Measurements from ENCODE around the gene PTPDC1. TPM values are rescaled to one million over a fixed set of nuclear protein-coding genes. Genes with fewer than 3 reads are reported as not detected.
"Not testable (repeated sequence)": the region's sequence is repeated elsewhere in the genome, so short reads cannot be mapped to it uniquely, and the experiment has no call there.

The PTPDC1 gene
- total RNA-seq, 1 donor from 2014 or later, result 7.1 TPM

GRCh38 chr9:94100152-94100879 lies 16.1 kb downstream of the PTPDC1 start:
- no peak overlapping the region for H3K4me3 Mint-ChIP-seq (ENCODE audit: low read depth)
- intact Hi-C loops (cut with micrococcal nuclease), result no loop called here

GRCh38 chr9:94101162-94101853 lies 17.0 kb downstream of the PTPDC1 start:
- H3K27me3 Mint-ChIP-seq (ENCODE audit: low read depth), result no peaks in the 10 kb centered on the region
- H3K4me1 Mint-ChIP-seq (ENCODE audit: low read depth), result peaks cover 8% of the 10 kb centered on the region
- DNase-seq (ENCODE audit: low spot score), result no peak
- H3K36me3 Mint-ChIP-seq (ENCODE audit: low read depth), result peaks cover 2% of the 10 kb centered on the region
- intact Hi-C loops (cut with micrococcal nuclease), result no loop called here
- H3K4me3 Mint-ChIP-seq (ENCODE audit: low read depth), result no peak overlapping the region
- no peaks in the 10 kb centered on the region for H3K9me3 Mint-ChIP-seq
- H3K27ac Mint-ChIP-seq, result no peak overlapping the region

More at GRCh38 chr9:94100152-94100879, 16.1 kb downstream of the PTPDC1 start:
- no peaks in the 10 kb centered on the region for H3K27me3 Mint-ChIP-seq (ENCODE audit: low read depth)
- H3K9me3 Mint-ChIP-seq, result no peaks in the 10 kb centered on the region
- H3K4me1 Mint-ChIP-seq (ENCODE audit: low read depth), result peaks cover 8% of the 10 kb centered on the region
- H3K36me3 Mint-ChIP-seq (ENCODE audit: low read depth), result peaks cover 2% of the 10 kb centered on the region
- no peak overlapping the region for H3K27ac Mint-ChIP-seq
- no peak for DNase-seq (ENCODE audit: low spot score)

- Mint-ChIP-seq H3K4me1 (ENCODE audit: low read depth) (peaks cover 6% of the 10 kb centered on the region), H3K9me3 (no peaks in the 10 kb centered on the region), H3K36me3 (ENCODE audit: low read depth) (no peaks in the 10 kb centered on the region), H3K27ac (no peak overlapping the region), H3K4me3 (ENCODE audit: low read depth) (no peak overlapping the region), H3K27me3 (ENCODE audit: low read depth) (no peaks in the 10 kb centered on the region)
- DNase-seq (ENCODE audit: low spot score), result no peak
- intact Hi-C loops (cut with micrococcal nuclease), result no loop called here
Observed at GRCh38 chr9:94108584-94108983, 24.3 kb downstream of the PTPDC1 start.

GRCh38 chr9:94110821-94111252 lies 26.6 kb downstream of the PTPDC1 start:
- Mint-ChIP-seq H3K27me3 (ENCODE audit: low read depth) (no peaks in the 10 kb centered on the region), H3K36me3 (ENCODE audit: low read depth) (no peaks in the 10 kb centered on the region), H3K4me3 (ENCODE audit: low read depth) (no peak overlapping the region), H3K9me3 (no peaks in the 10 kb centered on the region), H3K27ac (no peak overlapping the region), H3K4me1 (ENCODE audit: low read depth) (peaks cover 6% of the 10 kb centered on the region)
- intact Hi-C loops (cut with micrococcal nuclease), result no loop called here
- DNase-seq (ENCODE audit: low spot score), result no peak

- Mint-ChIP-seq H3K9me3 (no peaks in the 10 kb centered on the region), H3K4me1 (ENCODE audit: low read depth) (peaks cover 6% of the 10 kb centered on the region), H3K27me3 (ENCODE audit: low read depth) (no peaks in the 10 kb centered on the region), H3K36me3 (ENCODE audit: low read depth) (no peaks in the 10 kb centered on the region), H3K27ac (no peak overlapping the region), H3K4me3 (ENCODE audit: low read depth) (no peak overlapping the region)
- DNase-seq (ENCODE audit: low spot score), result no peak
- intact Hi-C loops (cut with micrococcal nuclease), result no loop called here
Observed at GRCh38 chr9:94111446-94111845, 27.2 kb downstream of the PTPDC1 start.

- Mint-ChIP-seq H3K9me3 (no peaks in the 10 kb centered on the region), H3K27ac (no peak overlapping the region), H3K4me3 (ENCODE audit: low read depth) (no peak overlapping the region), H3K4me1 (ENCODE audit: low read depth) (peaks cover 6% of the 10 kb centered on the region), H3K36me3 (ENCODE audit: low read depth) (no peaks in the 10 kb centered on the region), H3K27me3 (ENCODE audit: low read depth) (no peaks in the 10 kb centered on the region)
- no peak for DNase-seq (ENCODE audit: low spot score)
- intact Hi-C loops (cut with micrococcal nuclease), result no loop called here
Observed at GRCh38 chr9:94112716-94113465, 28.6 kb downstream of the PTPDC1 start.

- intact Hi-C loops (cut with micrococcal nuclease); H3K27me3 Mint-ChIP-seq (ENCODE audit: low read depth); H3K4me3 Mint-ChIP-seq (ENCODE audit: low read depth); H3K4me1 Mint-ChIP-seq (ENCODE audit: low read depth); H3K36me3 Mint-ChIP-seq (ENCODE audit: low read depth); H3K9me3 Mint-ChIP-seq; H3K27ac Mint-ChIP-seq; DNase-seq (ENCODE audit: low spot score): not testable (repeated sequence)
Observed at GRCh38 chr9:94120088-94120487, 35.8 kb downstream of the PTPDC1 start.

- Mint-ChIP-seq H3K4me3 (ENCODE audit: low read depth) (no peak overlapping the region), H3K27ac (no peak overlapping the region), H3K36me3 (ENCODE audit: low read depth) (no peaks in the 10 kb centered on the region), H3K9me3 (no peaks in the 10 kb centered on the region), H3K4me1 (ENCODE audit: low read depth) (no peaks in the 10 kb centered on the region), H3K27me3 (ENCODE audit: low read depth) (no peaks in the 10 kb centered on the region)
- no peak for DNase-seq (ENCODE audit: low spot score)
- intact Hi-C loops (cut with micrococcal nuclease), result no loop called here
Observed at GRCh38 chr9:94120854-94121376, 36.7 kb downstream of the PTPDC1 start.

- Mint-ChIP-seq H3K9me3 (peaks cover 31% of the 10 kb centered on the region), H3K4me1 (ENCODE audit: low read depth) (no peaks in the 10 kb centered on the region), H3K4me3 (ENCODE audit: low read depth) (no peak overlapping the region), H3K27me3 (ENCODE audit: low read depth) (no peaks in the 10 kb centered on the region), H3K27ac (no peak overlapping the region), H3K36me3 (ENCODE audit: low read depth) (no peaks in the 10 kb centered on the region)
- DNase-seq (ENCODE audit: low spot score), result no peak
- intact Hi-C loops (cut with micrococcal nuclease), result no loop called here
Observed at GRCh38 chr9:94126844-94127243, 42.6 kb downstream of the PTPDC1 start.

GRCh38 chr9:94127806-94128205 lies 43.5 kb downstream of the PTPDC1 start:
- no peak overlapping the region for H3K27ac Mint-ChIP-seq
- no peak for DNase-seq (ENCODE audit: low spot score)
- peaks cover 31% of the 10 kb centered on the region for H3K9me3 Mint-ChIP-seq
- H3K36me3 Mint-ChIP-seq (ENCODE audit: low read depth), result no peaks in the 10 kb centered on the region
- intact Hi-C loops (cut with micrococcal nuclease), result no loop called here
- no peak overlapping the region for H3K4me3 Mint-ChIP-seq (ENCODE audit: low read depth)
- H3K27me3 Mint-ChIP-seq (ENCODE audit: low read depth), result peaks cover 2% of the 10 kb centered on the region
- H3K4me1 Mint-ChIP-seq (ENCODE audit: low read depth), result no peaks in the 10 kb centered on the region

- no peaks in the 10 kb centered on the region for H3K4me1 Mint-ChIP-seq (ENCODE audit: low read depth)
- H3K36me3 Mint-ChIP-seq (ENCODE audit: low read depth), result no peaks in the 10 kb centered on the region
- peaks cover 31% of the 10 kb centered on the region for H3K9me3 Mint-ChIP-seq
- no peak for DNase-seq (ENCODE audit: low spot score)
- peaks cover 4% of the 10 kb centered on the region for H3K27me3 Mint-ChIP-seq (ENCODE audit: low read depth)
- no peak overlapping the region for H3K27ac Mint-ChIP-seq
- intact Hi-C loops (cut with micrococcal nuclease), result no loop called here
- H3K4me3 Mint-ChIP-seq (ENCODE audit: low read depth), result no peak overlapping the region
Observed at GRCh38 chr9:94128580-94128979, 44.3 kb downstream of the PTPDC1 start.

- Mint-ChIP-seq H3K4me1 (ENCODE audit: low read depth) (peaks cover 2% of the 10 kb centered on the region), H3K36me3 (ENCODE audit: low read depth) (no peaks in the 10 kb centered on the region), H3K27ac (no peak overlapping the region), H3K4me3 (ENCODE audit: low read depth) (no peak overlapping the region), H3K27me3 (ENCODE audit: low read depth) (peaks cover 7% of the 10 kb centered on the region), H3K9me3 (peaks cover 8% of the 10 kb centered on the region)
- DNase-seq (ENCODE audit: low spot score), result no peak
- intact Hi-C loops (cut with micrococcal nuclease), result no loop called here
Observed at GRCh38 chr9:94134629-94135028, 50.4 kb downstream of the PTPDC1 start.

GRCh38 chr9:94135222-94135621 lies 51.0 kb downstream of the PTPDC1 start:
- Mint-ChIP-seq H3K9me3 (peaks cover 4% of the 10 kb centered on the region), H3K36me3 (ENCODE audit: low read depth) (no peaks in the 10 kb centered on the region), H3K4me3 (ENCODE audit: low read depth) (no peak overlapping the region), H3K27me3 (ENCODE audit: low read depth) (peaks cover 7% of the 10 kb centered on the region), H3K27ac (no peak overlapping the region), H3K4me1 (ENCODE audit: low read depth) (peaks cover 2% of the 10 kb centered on the region)
- intact Hi-C loops (cut with micrococcal nuclease), result no loop called here
- no peak for DNase-seq (ENCODE audit: low spot score)

Data from activated T-helper 2 cell treated with anti-CD3 and anti-CD28 coated beads, Interferon-gamma antibody, Interleukin-2, Interleukin-4, amounts not matched to agents 10 μg/mL and 5 μg/mL and 100 μg/mL, durations not matched to agents 14 hours and 24 hours and 36 hours (primary cell).